GM19351 (cell line): ENCODE results near the gene RPLP2.

Experiments
- ATAC-seq: cut with Tn5 transposase; IDR thresholded peaks from one replicate; pipeline ENCODE4 v1.9.1; 2021; ENCODE audit warnings: mild to moderate bottlenecking, moderate library complexity; ENCODE audit not compliant: unreplicated experiment

RPLP2 gene

DNA sequence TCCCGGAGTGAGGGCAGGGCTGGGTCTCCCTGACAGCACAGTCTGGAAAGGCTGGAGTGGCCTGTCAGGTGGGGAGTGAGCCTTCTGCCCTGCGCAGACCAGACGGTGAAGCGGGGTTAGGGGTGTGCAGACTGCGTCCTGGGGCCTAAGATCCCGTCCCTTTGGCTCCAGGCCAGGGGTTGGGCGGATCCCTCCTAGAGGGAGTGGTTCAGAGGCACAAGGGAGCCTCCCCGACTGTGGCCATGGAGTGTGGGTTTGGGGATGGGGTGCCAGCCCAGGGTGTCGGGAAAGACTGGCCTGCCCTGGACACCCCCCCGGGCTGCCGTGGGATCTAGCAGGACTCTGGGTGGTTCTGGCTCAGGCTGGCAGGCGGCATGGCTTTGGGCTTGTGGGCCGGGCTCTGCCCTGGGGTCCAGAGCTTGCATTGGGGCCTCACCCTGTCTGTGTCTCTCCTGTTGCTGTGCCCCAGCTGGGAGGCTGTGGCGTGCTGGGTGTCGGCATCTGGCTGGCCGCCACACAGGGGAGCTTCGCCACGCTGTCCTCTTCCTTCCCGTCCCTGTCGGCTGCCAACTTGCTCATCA, 52.4 kb downstream of the RPLP2 start:
- no peak for ATAC-seq
